Activated CD4-positive, alpha-beta T cell treated with anti-CD3 and anti-CD28 coated beads, Interleukin-2, amount 50 U/mL, for 48 hours (primary cell): ENCODE measurements around the gene PPFIA4.

ENCODE experiments used
- DNase-seq, 2 experiments: peaks; one replicate each; pipeline ENCODE4 v3.0.0-alpha.2; 2020

PPFIA4 gene

GRCh38 chr1:203041351-203041932 lies 15.2 kb downstream of the PPFIA4 start:
- no peak for DNase-seq

- DNase-seq: no peak
Observed at GRCh38 chr1:203043830-203044545, 17.7 kb downstream of the PPFIA4 start.

GRCh38 chr1:203044546-203045250 lies 18.4 kb downstream of the PPFIA4 start:
- DNase-seq: no peak

GRCh38 chr1:203045336-203045735 lies 19.0 kb downstream of the PPFIA4 start:
- no peak for DNase-seq

GRCh38 chr1:203045821-203046594 lies 19.7 kb downstream of the PPFIA4 start:
- no peak for DNase-seq

- no peak for DNase-seq
Observed at GRCh38 chr1:203046984-203047630, 20.8 kb downstream of the PPFIA4 start.

- DNase-seq: no peak
Observed at GRCh38 chr1:203048086-203048485, 21.8 kb downstream of the PPFIA4 start.

- DNase-seq: no peak
Observed at GRCh38 chr1:203048555-203049051, 22.3 kb downstream of the PPFIA4 start.

GRCh38 chr1:203049077-203049476 lies 22.8 kb downstream of the PPFIA4 start:
- no peak for DNase-seq

GRCh38 chr1:203049576-203050180 lies 23.4 kb downstream of the PPFIA4 start:
- DNase-seq: no peak

- no peak for DNase-seq
Observed at GRCh38 chr1:203050826-203051225, 24.5 kb downstream of the PPFIA4 start.

GRCh38 chr1:203051841-203052324 lies 25.6 kb downstream of the PPFIA4 start:
- no peak for DNase-seq

GRCh38 chr1:203052601-203053000 lies 26.3 kb downstream of the PPFIA4 start:
- no peak for DNase-seq

GRCh38 chr1:203054184-203054583 lies 27.9 kb downstream of the PPFIA4 start:
- no peak for DNase-seq

- DNase-seq: no peak
Observed at GRCh38 chr1:203054642-203055041, 28.4 kb downstream of the PPFIA4 start.

GRCh38 chr1:203055161-203055799 lies 29.0 kb downstream of the PPFIA4 start:
- DNase-seq: no peak

GRCh38 chr1:203056012-203056411 lies 29.7 kb downstream of the PPFIA4 start:
- DNase-seq: no peak

- no peak for DNase-seq
Observed at GRCh38 chr1:203056516-203056915, 30.2 kb downstream of the PPFIA4 start.

- DNase-seq: no peak
Observed at GRCh38 chr1:203057911-203058675, 31.8 kb downstream of the PPFIA4 start.

GRCh38 chr1:203058676-203058935 lies 32.3 kb downstream of the PPFIA4 start:
- DNase-seq: no peak

- no peak for DNase-seq
Observed at GRCh38 chr1:203059485-203059884, 33.2 kb downstream of the PPFIA4 start.
